ENCODE results near the gene SOD2. TPM values are rescaled to one million over a fixed set of nuclear protein-coding genes. Genes with fewer than 3 reads are reported as not detected.
"Not testable (repeated sequence)": the region's sequence is repeated elsewhere in the genome, so short reads cannot be mapped to it uniquely, and the experiment has no call there.

Gene SOD2
- total RNA-seq, 1 donor from 2014 or later = 280 TPM

GRCh38 chr6:159681191-159681880, 11.7 kb downstream of the SOD2 start:
- no peak for ATAC-seq

- peak; percentile 76 for ATAC-seq
Measured at GRCh38 chr6:159680104-159680503, 12.9 kb downstream of the SOD2 start.

- ATAC-seq = peak; percentile 68
Measured at GRCh38 chr6:159679091-159680077, 13.7 kb downstream of the SOD2 start.

GRCh38 chr6:159678574-159678973, 14.5 kb downstream of the SOD2 start:
- no peak for ATAC-seq

GRCh38 chr6:159677506-159678165, 15.4 kb downstream of the SOD2 start:
- no peak for ATAC-seq

- no peak for ATAC-seq
Measured at GRCh38 chr6:159676890-159677505, 16.0 kb downstream of the SOD2 start.

GRCh38 chr6:159676236-159676635, 16.8 kb downstream of the SOD2 start:
- not testable (repeated sequence) for ATAC-seq

GRCh38 chr6:159665868-159666635, 27.0 kb downstream of the SOD2 start:
- no peak for ATAC-seq

- ATAC-seq = not testable (repeated sequence)
Measured at GRCh38 chr6:159663368-159663889, 29.6 kb downstream of the SOD2 start.

- not testable (repeated sequence) for ATAC-seq
Measured at GRCh38 chr6:159661977-159662376, 31.1 kb downstream of the SOD2 start.

- ATAC-seq = peak; percentile 84
Measured at GRCh38 chr6:159655409-159655988, 37.5 kb downstream of the SOD2 start.

- peak; percentile 49 for ATAC-seq
Measured at GRCh38 chr6:159654483-159655098, 38.5 kb downstream of the SOD2 start.

GRCh38 chr6:159650314-159650713, 42.7 kb downstream of the SOD2 start:
- ATAC-seq = no peak

GRCh38 chr6:159649441-159649840, 43.6 kb downstream of the SOD2 start:
- ATAC-seq = no peak

- ATAC-seq = peak; percentile 45
Measured at GRCh38 chr6:159646733-159647132, 46.3 kb downstream of the SOD2 start.

GRCh38 chr6:159646116-159646515, 46.9 kb downstream of the SOD2 start:
- no peak for ATAC-seq

GRCh38 chr6:159645640-159646039, 47.4 kb downstream of the SOD2 start:
- ATAC-seq = no peak
